ENCODE results near the gene CTSO.
"Not testable (repeated sequence)": the region's sequence is repeated elsewhere in the genome, so short reads cannot be mapped to it uniquely, and the experiment has no call there.

Gene CTSO

DNA sequence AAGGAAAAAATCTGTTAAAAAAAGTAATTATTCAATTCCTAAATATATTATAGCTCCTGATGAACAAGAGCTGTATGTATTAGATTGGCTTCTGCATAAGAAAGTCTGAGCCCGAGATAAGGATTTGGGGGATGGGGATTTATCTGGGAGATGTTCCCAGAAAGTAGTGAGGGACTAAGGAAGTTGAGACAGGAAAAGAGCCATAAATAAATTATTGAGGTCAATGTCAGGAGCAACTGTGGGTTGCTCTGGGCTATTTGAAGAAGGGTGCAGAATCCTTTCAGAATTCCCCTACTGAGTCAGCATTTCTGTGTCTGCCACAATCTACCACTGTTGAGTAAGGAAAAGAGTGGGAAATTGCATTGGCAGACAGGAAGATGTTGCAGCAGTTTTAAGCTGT, 53.3 kb downstream of the CTSO start:
- H3K4me3 ChIP-seq (ENCODE audit: low read depth, low read length): no peak overlapping the region
- TF ChIP-seq, protein P1, sequence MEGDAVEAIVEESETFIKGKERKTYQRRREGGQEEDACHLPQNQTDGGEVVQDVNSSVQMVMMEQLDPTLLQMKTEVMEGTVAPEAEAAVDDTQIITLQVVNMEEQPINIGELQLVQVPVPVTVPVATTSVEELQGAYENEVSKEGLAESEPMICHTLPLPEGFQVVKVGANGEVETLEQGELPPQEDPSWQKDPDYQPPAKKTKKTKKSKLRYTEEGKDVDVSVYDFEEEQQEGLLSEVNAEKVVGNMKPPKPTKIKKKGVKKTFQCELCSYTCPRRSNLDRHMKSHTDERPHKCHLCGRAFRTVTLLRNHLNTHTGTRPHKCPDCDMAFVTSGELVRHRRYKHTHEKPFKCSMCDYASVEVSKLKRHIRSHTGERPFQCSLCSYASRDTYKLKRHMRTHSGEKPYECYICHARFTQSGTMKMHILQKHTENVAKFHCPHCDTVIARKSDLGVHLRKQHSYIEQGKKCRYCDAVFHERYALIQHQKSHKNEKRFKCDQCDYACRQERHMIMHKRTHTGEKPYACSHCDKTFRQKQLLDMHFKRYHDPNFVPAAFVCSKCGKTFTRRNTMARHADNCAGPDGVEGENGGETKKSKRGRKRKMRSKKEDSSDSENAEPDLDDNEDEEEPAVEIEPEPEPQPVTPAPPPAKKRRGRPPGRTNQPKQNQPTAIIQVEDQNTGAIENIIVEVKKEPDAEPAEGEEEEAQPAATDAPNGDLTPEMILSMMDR (conservative IDR thresholded peaks at IDR 0.05; ENCODE audit: low read depth, low read length): no peak
- DNase-seq (ENCODE audit: low read depth): peak; percentile 63

DNA sequence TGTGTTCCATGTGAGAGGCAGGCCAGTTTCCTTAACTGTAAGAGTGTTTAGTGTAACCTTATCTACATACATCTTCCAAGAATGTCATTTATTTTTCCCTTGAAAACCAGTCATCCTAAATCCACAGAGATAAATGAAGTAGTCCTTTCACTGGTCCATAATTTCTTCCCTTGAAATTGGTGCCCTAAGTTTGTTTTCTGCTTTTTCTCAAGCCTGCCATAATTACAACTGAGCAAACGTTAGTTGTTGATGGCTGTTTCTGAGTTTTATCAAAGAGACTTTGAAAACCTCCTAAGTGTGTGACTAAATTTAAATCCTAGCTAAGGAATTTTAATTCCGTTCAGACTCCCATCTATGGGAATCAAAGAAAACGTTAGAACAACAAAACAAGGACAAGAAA, 53.8 kb downstream of the CTSO start:
- TF ChIP-seq, protein P1 (conservative IDR thresholded peaks at IDR 0.05; ENCODE audit: low read depth, low read length): no peak
- peak; percentile 3 for DNase-seq (ENCODE audit: low read depth)
- no peak overlapping the region for H3K4me3 ChIP-seq (ENCODE audit: low read depth, low read length)

DNA sequence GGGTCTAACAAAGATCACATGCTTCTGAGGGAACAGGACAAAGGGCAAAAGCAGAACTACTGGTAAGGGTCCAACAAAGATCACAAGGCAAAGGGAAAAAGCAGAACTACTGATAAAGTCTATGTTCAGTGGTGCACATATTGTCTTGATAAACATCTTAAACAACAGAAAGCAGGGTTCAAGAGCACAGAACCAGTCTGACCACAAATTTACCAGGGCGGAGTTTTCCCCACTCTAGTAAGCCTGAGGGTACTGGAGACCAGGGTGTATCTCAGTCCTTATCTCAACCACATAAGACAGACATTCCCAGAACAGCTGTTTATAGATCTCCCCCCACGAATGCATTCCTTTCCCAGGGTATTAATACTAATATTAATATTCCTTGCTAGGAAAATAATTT, 55.3 kb downstream of the CTSO start:
- H3K4me3 ChIP-seq (ENCODE audit: low read depth, low read length); DNase-seq (ENCODE audit: low read depth): not testable (repeated sequence)

DNA sequence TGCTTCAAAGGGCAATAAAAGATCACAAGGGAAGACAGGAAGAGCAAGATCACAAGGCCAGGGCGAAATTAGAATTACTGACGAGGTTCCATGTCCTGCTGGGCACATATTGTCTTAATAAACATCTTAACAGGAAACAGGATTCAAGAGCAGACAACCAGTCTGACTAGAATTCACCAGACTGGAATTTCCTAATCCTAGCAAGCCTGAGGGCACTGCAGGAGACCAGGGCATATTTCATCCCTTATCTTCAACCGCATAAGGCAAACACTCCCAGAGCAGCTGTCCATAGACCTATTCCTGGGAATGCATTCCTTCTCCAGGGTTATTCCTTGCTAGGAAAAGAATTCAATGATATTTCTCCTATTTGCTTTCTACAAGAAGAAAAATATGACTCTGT, 62.6 kb downstream of the CTSO start:
- no peak overlapping the region for H3K4me3 ChIP-seq (ENCODE audit: low read depth, low read length)
- TF ChIP-seq, protein P1 (conservative IDR thresholded peaks at IDR 0.05; ENCODE audit: low read depth, low read length): no peak
- DNase-seq (ENCODE audit: low read depth): peak; percentile 11

DNA sequence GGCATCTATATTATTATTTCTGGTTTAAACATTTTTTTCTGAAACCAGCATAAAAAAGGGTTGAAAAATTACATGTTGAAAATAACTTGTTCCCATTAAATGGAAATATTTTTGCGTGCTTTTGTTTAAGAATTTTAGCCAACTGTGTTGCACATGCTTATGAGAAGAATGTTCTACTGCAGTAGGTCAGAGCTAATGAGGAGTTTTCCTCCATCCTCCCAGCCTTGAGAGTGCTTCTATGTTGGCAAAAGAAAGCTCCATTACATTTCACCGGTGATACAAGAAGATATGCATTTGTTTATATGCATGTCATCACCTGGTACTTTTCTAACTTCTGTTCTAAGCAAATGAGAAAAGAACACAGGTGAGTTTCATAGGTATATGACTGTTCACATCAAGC, 63.7 kb downstream of the CTSO start:
- TF ChIP-seq, protein P1 (conservative IDR thresholded peaks at IDR 0.05; ENCODE audit: low read depth, low read length): no peak
- H3K4me3 ChIP-seq (ENCODE audit: low read depth, low read length): no peak overlapping the region
- peak; percentile 5 for DNase-seq (ENCODE audit: low read depth)

DNA sequence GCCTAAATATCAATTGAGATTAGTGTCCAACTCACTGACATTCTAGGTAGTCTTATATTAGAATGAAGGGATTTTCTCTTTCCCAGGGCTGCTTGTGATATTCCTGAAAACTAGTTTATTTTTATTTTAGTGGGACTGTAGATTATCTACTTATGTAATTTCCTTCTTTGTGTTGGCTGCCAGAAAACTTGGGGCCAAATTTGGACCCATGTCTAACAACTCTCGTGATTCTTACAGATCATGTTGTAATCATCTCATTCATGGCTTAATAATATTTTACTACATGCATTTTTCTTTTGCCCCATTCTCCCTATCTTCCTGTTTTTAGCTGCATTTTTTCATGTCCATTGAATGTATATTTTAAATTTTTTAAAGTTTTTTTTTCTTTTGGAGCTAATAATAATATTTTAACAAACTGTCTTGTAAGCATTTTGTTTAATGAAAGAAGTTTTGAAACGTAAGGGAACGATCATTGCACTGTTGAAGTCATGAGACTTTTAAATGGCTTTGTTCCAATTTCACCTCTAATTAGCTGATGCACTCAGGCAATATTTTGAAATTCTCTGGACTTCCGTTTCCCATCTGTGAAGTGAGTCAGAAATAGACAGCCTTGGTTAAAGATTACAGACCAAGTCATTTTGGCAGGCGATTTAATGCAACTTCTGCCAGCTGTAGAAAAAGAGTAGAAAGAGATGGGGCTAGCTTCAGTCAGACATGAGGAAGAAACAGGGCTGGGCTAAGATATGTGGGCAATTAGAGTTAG, 64.5 kb downstream of the CTSO start:
- DNase-seq (ENCODE audit: low read depth): peak; percentile 95
- TF ChIP-seq, protein P1 (conservative IDR thresholded peaks at IDR 0.05; ENCODE audit: low read depth, low read length): no peak
- no peak overlapping the region for H3K4me3 ChIP-seq (ENCODE audit: low read depth, low read length)

DNA sequence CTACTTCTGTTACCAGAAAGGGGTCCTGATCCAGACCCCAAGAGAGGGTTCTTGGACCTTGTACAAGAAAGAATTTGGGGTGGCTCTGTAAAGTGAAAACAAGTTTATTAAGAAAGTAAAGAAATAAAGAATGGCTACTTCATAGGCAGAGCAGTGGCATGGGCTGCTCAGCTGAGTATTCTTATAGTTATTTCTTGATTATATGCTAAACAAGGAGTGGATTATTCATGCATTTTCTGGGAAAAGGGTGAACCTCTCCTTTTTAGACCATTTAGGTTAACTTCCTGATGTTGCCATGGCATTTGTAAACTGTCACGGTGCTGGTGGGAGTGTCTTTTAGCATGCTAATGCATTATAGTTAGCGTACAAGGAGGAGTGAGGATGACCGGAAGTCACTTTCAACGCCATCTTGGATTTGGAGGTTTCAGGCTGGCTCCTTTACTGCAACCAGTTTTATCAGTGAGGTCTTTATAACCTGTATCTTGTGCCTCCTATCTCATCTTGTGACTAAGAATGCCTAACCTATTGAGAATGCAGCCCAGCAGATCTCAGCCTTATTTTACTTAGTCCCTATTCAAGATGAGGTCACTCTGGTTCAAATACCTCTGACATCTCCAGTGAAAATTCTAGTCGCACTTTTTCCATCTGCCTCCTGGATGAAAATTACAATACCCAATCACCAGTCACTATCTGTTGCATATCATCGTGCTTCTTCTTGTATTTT, 65.7 kb downstream of the CTSO start:
- TF ChIP-seq, protein P1 (conservative IDR thresholded peaks at IDR 0.05; ENCODE audit: low read depth, low read length): no peak
- no peak for DNase-seq (ENCODE audit: low read depth)
- no peak overlapping the region for H3K4me3 ChIP-seq (ENCODE audit: low read depth, low read length)
